Measurements from ENCODE around the gene ZFHX3.

The ZFHX3 gene

DNA sequence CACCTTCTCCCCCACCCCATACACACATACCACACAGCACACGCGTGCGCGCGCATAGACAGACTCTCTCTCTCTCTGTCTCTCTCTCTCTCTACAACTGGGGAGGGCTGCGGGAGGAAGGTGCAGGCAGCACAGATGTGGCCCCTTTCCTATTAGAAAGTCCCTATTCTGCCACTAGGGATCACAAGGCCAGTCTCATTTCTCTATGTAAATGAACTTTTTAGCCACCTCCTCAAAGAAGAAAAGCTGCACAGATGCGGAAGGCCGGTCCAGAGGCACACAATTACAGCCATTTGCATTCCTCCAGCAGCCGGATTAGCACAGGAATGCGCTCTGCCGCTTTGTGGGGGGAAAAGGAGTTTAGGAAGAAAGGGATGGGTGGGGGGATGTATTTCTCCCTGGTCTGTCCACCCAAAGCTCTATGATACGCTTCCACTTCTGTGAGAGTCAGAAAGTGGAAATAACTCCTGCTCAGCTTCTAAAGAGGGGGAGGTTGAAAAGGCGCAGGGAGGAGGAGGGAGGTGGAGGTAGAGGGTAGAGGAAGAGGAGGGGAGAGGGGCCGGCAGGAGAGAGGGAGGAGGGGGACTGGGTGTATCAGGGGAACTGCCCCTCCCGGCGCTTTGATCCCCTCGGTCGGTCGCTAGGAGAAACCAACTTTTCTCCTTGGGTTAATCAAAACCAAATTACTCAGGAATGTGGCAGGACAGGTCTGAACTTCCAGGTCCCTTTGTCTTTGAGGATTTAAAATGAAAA lies 11.7 kb downstream of the ZFHX3 start:
- H3K9ac ChIP-seq, result no peak overlapping the region
- H3K4me3 ChIP-seq (IDR thresholded peaks at IDR 0.05; ENCODE audit: insufficient read depth, low read depth, low read length), result no peak overlapping the region
- TF ChIP-seq, protein P1, sequence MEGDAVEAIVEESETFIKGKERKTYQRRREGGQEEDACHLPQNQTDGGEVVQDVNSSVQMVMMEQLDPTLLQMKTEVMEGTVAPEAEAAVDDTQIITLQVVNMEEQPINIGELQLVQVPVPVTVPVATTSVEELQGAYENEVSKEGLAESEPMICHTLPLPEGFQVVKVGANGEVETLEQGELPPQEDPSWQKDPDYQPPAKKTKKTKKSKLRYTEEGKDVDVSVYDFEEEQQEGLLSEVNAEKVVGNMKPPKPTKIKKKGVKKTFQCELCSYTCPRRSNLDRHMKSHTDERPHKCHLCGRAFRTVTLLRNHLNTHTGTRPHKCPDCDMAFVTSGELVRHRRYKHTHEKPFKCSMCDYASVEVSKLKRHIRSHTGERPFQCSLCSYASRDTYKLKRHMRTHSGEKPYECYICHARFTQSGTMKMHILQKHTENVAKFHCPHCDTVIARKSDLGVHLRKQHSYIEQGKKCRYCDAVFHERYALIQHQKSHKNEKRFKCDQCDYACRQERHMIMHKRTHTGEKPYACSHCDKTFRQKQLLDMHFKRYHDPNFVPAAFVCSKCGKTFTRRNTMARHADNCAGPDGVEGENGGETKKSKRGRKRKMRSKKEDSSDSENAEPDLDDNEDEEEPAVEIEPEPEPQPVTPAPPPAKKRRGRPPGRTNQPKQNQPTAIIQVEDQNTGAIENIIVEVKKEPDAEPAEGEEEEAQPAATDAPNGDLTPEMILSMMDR (conservative IDR thresholded peaks at IDR 0.05; ENCODE audit: low read depth, low read length), result no peak
- H3K36me3 ChIP-seq (ENCODE audit: insufficient read depth), result no peaks in the 10 kb centered on the region
- H3K4me1 ChIP-seq (ENCODE audit: low read depth, poor library complexity, severe bottlenecking), result peaks cover 12% of the 10 kb centered on the region
- H3K4me2 ChIP-seq, result no peak overlapping the region
- no peaks in the 10 kb centered on the region for H3K27me3 ChIP-seq (ENCODE audit: insufficient read depth, low read depth)
- H4K20me1 ChIP-seq (ENCODE audit: insufficient read depth), result no peaks in the 10 kb centered on the region
- no peak overlapping the region for H3K27ac ChIP-seq
- H3K79me2 ChIP-seq (ENCODE audit: insufficient read depth, low read depth), result no peaks in the 10 kb centered on the region
- H2AFZ ChIP-seq (ENCODE audit: low read depth), result no peak overlapping the region

DNA sequence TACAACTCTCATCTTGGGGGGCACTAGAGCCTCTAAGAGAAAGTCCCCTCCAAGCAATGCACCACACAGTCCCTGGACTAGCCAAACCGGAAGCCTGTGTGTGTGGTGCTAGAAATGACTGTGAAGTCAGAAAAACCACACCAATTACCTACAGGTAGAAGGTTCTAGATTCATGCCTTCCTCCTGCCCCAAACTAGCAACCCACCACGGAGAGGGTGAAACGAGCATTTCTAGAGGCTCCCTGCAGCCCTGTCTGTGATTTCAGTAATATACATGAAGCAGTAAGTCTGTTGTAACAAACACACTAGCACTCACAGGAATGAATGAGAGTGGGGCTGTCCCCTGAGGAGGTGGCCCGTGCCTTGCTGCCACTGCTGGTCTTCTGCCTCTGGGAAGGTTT lies 13.6 kb downstream of the ZFHX3 start:
- H3K4me2 ChIP-seq, result no peak overlapping the region
- H3K27me3 ChIP-seq (ENCODE audit: insufficient read depth, low read depth), result no peaks in the 10 kb centered on the region
- H3K4me1 ChIP-seq (ENCODE audit: low read depth, poor library complexity, severe bottlenecking), result peaks cover 12% of the 10 kb centered on the region
- no peaks in the 10 kb centered on the region for H3K36me3 ChIP-seq (ENCODE audit: insufficient read depth)
- no peak overlapping the region for H3K4me3 ChIP-seq (IDR thresholded peaks at IDR 0.05; ENCODE audit: insufficient read depth, low read depth, low read length)
- no peak overlapping the region for H3K27ac ChIP-seq
- no peaks in the 10 kb centered on the region for H3K79me2 ChIP-seq (ENCODE audit: insufficient read depth, low read depth)
- no peaks in the 10 kb centered on the region for H4K20me1 ChIP-seq (ENCODE audit: insufficient read depth)
- TF ChIP-seq, protein P1 (conservative IDR thresholded peaks at IDR 0.05; ENCODE audit: low read depth, low read length), result no peak
- H2AFZ ChIP-seq (ENCODE audit: low read depth), result no peak overlapping the region
- no peak overlapping the region for H3K9ac ChIP-seq

DNA sequence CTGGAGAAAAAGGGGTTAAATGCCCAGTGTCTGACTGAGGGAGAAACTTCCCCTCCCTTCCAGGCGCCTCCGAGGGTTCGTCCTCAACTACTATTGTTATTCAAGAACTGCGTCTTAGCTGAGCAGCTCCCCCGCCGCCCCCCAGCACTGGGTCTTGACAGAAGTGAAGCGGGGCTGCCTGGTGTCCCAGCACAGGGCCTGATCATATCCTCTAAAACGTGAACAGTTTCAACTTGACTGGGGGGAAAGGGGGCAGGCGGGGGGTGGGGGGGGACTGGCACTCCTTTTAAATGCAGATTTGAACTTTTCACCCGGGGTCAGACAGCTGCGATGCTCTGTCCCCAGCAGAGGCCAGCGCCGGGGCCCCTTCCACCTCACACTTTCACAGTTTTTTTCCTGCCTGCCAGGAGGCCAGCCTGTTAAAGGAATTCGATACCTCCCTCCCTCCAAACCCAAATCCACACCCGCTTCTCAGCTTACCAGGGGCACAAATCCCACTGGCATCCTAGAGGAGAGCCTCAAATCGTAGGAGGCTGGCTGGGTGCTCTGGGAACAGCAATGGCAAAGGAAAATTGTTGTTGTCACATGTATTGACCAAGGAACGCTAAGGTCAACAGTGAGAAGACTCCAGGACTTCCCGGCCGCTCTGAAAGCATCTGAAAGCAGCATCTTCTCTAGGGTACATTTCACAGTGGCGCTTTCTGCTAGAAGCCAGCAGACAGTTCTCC lies 14.5 kb downstream of the ZFHX3 start:
- H3K4me1 ChIP-seq (ENCODE audit: low read depth, poor library complexity, severe bottlenecking), result peaks cover 12% of the 10 kb centered on the region
- no peaks in the 10 kb centered on the region for H3K36me3 ChIP-seq (ENCODE audit: insufficient read depth)
- no peak overlapping the region for H3K9ac ChIP-seq
- TF ChIP-seq, protein P1 (conservative IDR thresholded peaks at IDR 0.05; ENCODE audit: low read depth, low read length), result no peak
- H3K4me3 ChIP-seq (IDR thresholded peaks at IDR 0.05; ENCODE audit: insufficient read depth, low read depth, low read length), result no peak overlapping the region
- H3K27me3 ChIP-seq (ENCODE audit: insufficient read depth, low read depth), result no peaks in the 10 kb centered on the region
- no peak overlapping the region for H3K27ac ChIP-seq
- H2AFZ ChIP-seq (ENCODE audit: low read depth), result no peak overlapping the region
- H3K79me2 ChIP-seq (ENCODE audit: insufficient read depth, low read depth), result no peaks in the 10 kb centered on the region
- H3K4me2 ChIP-seq, result no peak overlapping the region
- H4K20me1 ChIP-seq (ENCODE audit: insufficient read depth), result no peaks in the 10 kb centered on the region

- no peak overlapping the region for H2AFZ ChIP-seq (ENCODE audit: low read depth)
- TF ChIP-seq, protein P1 (conservative IDR thresholded peaks at IDR 0.05; ENCODE audit: low read depth, low read length), result no peak
- no peaks in the 10 kb centered on the region for H3K36me3 ChIP-seq (ENCODE audit: insufficient read depth)
- H3K79me2 ChIP-seq (ENCODE audit: insufficient read depth, low read depth), result no peaks in the 10 kb centered on the region
- no peak overlapping the region for H3K9ac ChIP-seq
- H3K4me3 ChIP-seq (IDR thresholded peaks at IDR 0.05; ENCODE audit: insufficient read depth, low read depth, low read length), result no peak overlapping the region
- H3K27me3 ChIP-seq (ENCODE audit: insufficient read depth, low read depth), result no peaks in the 10 kb centered on the region
- H3K27ac ChIP-seq, result no peak overlapping the region
- H3K4me1 ChIP-seq (ENCODE audit: low read depth, poor library complexity, severe bottlenecking), result peaks cover 10% of the 10 kb centered on the region
- no peaks in the 10 kb centered on the region for H4K20me1 ChIP-seq (ENCODE audit: insufficient read depth)
- no peak overlapping the region for H3K4me2 ChIP-seq
Measured at GRCh38 chr16:73032541-73033270, 15.2 kb downstream of the ZFHX3 start.
